ENCODE measurements around the gene CACNA1E.

The CACNA1E gene

DNA sequence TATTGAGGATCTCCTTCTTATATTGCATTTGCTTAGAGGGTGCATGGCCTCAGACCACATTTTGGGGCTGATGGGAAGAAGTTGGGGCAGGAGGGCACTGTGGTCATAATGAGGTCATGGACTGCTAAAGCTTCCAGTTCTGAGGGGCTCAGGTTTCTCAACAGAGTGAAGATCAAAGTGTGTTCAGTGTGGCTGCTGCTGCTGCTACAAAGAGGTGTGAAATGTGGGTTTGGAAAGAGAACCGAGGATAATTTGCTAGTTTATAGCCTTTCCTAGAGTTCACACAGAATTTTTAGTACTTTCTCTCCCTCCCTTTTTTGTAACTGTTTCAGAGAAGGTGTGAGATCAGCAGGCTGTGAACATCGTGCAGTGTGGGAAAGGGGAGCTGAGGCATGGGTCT, 73.3 kb downstream of the CACNA1E start:
- TF ChIP-seq, protein P1, sequence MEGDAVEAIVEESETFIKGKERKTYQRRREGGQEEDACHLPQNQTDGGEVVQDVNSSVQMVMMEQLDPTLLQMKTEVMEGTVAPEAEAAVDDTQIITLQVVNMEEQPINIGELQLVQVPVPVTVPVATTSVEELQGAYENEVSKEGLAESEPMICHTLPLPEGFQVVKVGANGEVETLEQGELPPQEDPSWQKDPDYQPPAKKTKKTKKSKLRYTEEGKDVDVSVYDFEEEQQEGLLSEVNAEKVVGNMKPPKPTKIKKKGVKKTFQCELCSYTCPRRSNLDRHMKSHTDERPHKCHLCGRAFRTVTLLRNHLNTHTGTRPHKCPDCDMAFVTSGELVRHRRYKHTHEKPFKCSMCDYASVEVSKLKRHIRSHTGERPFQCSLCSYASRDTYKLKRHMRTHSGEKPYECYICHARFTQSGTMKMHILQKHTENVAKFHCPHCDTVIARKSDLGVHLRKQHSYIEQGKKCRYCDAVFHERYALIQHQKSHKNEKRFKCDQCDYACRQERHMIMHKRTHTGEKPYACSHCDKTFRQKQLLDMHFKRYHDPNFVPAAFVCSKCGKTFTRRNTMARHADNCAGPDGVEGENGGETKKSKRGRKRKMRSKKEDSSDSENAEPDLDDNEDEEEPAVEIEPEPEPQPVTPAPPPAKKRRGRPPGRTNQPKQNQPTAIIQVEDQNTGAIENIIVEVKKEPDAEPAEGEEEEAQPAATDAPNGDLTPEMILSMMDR (conservative IDR thresholded peaks at IDR 0.05): no peak
- no peak overlapping the region for H3K27ac ChIP-seq

- H3K27ac ChIP-seq: no peak overlapping the region
- TF ChIP-seq, protein P1 (conservative IDR thresholded peaks at IDR 0.05): no peak
These were observed 74.0 kb downstream of the CACNA1E start for GRCh38 chr1:181557313-181557712.

DNA sequence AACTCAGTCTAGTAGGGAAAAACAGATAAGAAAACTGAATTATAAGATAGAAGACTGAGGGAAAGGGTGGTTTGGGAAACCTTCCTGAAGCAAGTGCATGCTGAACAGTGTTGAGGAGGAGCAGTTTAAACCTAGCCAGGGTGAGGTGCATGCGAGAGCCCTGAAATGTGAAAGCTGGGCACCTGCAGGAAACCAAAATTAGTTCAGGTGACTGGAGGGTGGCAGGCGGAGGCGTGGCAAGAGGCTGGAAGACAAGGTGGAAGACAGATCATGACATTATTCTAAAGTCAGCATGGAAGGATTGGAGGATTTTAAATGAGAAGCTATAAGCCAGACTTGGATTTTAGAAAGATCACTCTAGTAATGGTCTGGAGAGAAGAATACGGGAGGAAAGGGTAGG, 75.1 kb downstream of the CACNA1E start:
- TF ChIP-seq, protein P1 (conservative IDR thresholded peaks at IDR 0.05): no peak
- no peak overlapping the region for H3K27ac ChIP-seq

DNA sequence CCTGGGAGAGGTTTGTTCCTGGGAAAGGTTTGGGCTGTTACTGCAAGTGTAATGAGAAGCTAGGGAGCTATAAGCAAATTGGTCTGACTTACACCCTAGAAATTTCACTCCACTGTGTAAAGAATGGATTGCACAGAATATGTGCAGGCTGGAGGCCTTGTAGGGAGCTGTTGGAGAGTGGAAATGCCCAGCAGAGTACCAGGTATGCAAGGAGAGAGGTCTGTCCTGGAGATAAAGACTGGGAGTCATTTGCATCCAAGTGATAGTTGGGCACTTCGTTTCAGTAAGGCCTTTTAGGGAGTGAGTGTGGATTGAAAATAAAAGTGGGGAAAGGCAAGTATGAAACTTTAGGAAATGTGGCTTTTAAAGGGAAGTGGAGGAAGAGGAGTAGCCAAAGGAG, 75.8 kb downstream of the CACNA1E start:
- no peak overlapping the region for H3K27ac ChIP-seq
- TF ChIP-seq, protein P1 (conservative IDR thresholded peaks at IDR 0.05): no peak

DNA sequence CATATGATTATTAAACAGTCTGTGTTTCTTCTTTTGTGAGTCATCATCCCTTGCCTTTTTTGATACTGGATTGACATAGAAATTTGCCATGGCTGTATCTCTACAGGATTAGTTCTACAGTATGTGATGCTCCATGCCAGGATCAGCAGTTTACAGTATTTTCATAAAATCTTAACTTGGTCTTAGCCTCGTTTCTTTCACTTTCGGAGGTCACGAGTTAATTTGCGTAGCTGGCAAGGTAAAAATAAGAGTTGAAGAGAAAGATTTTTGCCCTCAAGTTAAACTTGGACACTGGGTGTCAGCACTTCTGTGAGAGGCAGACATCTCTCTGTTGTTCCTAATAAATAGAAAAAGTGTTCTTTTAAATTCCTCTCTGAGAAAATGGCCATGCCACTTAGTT, 79.1 kb downstream of the CACNA1E start:
- TF ChIP-seq, protein P1 (conservative IDR thresholded peaks at IDR 0.05): no peak
- no peak overlapping the region for H3K27ac ChIP-seq

DNA sequence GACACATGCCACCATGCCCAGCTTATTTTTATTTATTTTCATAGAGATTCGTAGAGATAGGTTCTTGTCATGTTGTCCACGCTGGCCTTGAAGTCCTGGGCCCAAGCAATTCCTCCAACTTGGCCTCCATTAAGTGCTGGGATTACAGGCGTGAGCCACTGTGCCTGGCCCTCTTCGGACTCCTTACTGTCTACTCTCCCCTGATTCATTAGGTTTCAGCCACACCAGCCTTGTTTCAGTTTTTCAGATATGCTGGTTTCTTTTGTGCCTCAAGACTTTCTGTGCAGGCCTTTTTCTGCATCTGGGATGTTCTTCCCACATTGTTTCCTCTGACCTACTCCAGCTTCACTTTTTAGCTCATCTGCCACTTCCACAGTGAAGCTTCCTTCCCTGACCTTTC, 85.4 kb downstream of the CACNA1E start:
- TF ChIP-seq, protein P1 (conservative IDR thresholded peaks at IDR 0.05): no peak

GRCh38 chr1:181577475-181577874, 94.2 kb downstream of the CACNA1E start:
- no peak overlapping the region for H3K27ac ChIP-seq
- TF ChIP-seq, protein P1 (conservative IDR thresholded peaks at IDR 0.05): no peak

More for the DNA sequence above, 85.4 kb downstream of the CACNA1E start:
- H3K27ac ChIP-seq: no peak overlapping the region

DNA sequence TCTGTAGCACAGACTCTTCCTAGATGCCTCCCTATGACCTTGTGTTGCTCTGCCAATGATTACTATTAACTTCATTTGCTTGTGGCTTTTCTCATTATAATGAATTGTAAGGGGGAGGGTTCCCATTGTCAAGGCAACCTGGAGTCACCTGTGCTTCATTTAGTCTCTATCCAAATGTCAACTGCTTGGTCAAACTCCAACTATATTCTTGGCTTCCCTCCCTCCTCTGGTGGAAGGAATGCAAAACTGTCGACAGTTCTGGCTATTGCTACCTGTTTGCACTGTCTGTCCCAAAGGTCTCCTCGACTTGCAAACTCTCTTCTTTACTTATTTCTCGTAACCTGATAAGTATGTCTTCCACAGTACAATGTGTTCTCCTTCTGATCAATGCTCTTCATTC, 100.3 kb downstream of the CACNA1E start:
- TF ChIP-seq, protein P1 (conservative IDR thresholded peaks at IDR 0.05): peak; percentile 17; the same call in 1 of the 2 replicates

More for the DNA sequence above, 100.3 kb downstream of the CACNA1E start:
- no peak overlapping the region for H3K27ac ChIP-seq

Measured in VCaP (cell line).